Esophagus muscularis mucosa (tissue), 4 donors: ENCODE data around the gene EHBP1.

ENCODE experiments used
- CTCF ChIP-seq, 3 experiments: fragments of 200-600 bp in 2 of 3; fragments of 450-650 bp in 1 of 3; sonication (generic) in 2 of 3; IDR thresholded peaks; one replicate each; pipeline ENCODE4 v1.5.1; 2017 to 2019; ENCODE audit warnings: antibody characterized with exemption in 3 of 3, mild to moderate bottlenecking in 2 of 3, moderate library complexity in 1 of 3
- EP300 ChIP-seq: sonication (generic); formaldehyde crosslinking; IDR thresholded peaks from one replicate; pipeline ENCODE4 v1.6.1; 2017; ENCODE audit warnings: antibody characterized with exemption
- POLR2A ChIP-seq: fragments of 450-650 bp; IDR thresholded peaks from one replicate; pipeline ENCODE4 v1.6.1; 2017; ENCODE audit warnings: antibody characterized with exemption, moderate library complexity, mild to moderate bottlenecking, low read depth
- POLR2AphosphoS5 ChIP-seq, 2 donors: sonication (generic); formaldehyde crosslinking; IDR thresholded peaks; one replicate each; pipeline ENCODE4 v1.6.1; 2017; ENCODE audit warnings: antibody characterized with exemption in 2 of 2

- TF ChIP-seq CTCF (IDR thresholded peaks at IDR 0.05) (no peak), POLR2A (no peak), EP300 (no peak), POLR2AphosphoS5 (IDR thresholded peaks at IDR 0.05) (no peak)
These were observed 19.4 kb upstream of the EHBP1 start for GRCh38 chr2:62686012-62686685.
